Mesothelial cell of epicardium (in vitro differentiated cells): ENCODE data around the gene CUBN. TPM values are rescaled to one million over a fixed set of nuclear protein-coding genes. Genes with fewer than 3 reads are reported as not detected.

Experiments used
- DNase-seq, 2 experiments: peaks; one replicate each; pipeline ENCODE4 v3.0.0; 2021; ENCODE audit warnings: low spot score in 2 of 2; ENCODE audit not compliant: unreplicated experiment in 2 of 2
- H3K27ac Mint-ChIP-seq: 2 replicates; pipeline ENCODE4 v1.8.0; 2021; ENCODE audit warnings: mixed read lengths
- H3K27me3 Mint-ChIP-seq: 2 replicates; pipeline ENCODE4 v1.8.0; 2021; ENCODE audit warnings: low read depth, mixed read lengths
- H3K36me3 Mint-ChIP-seq: 2 replicates; pipeline ENCODE4 v1.8.0; 2021; ENCODE audit warnings: mixed read lengths
- H3K4me1 Mint-ChIP-seq: 2 replicates; pipeline ENCODE4 v1.8.0; 2021; ENCODE audit warnings: mixed read lengths
- H3K4me3 Mint-ChIP-seq: 2 replicates; pipeline ENCODE4 v1.8.0; 2021; ENCODE audit warnings: mild to moderate bottlenecking, moderate library complexity, mixed read lengths
- H3K9me3 Mint-ChIP-seq: 2 replicates; pipeline ENCODE4 v1.8.0; 2021; ENCODE audit warnings: mixed read lengths
- CTCF ChIP-seq: fragments of 200-600 bp; sonication (generic); IDR thresholded peaks from one replicate; pipeline ENCODE4 v1.5.0; 2021; ENCODE audit warnings: antibody characterized with exemption; ENCODE audit not compliant: unreplicated experiment
- total RNA-seq: library from RNA; stranded (reverse); gene quantifications from 3 replicates; pipeline ENCODE4 v1.2.1, GENCODE V29; 2021

CUBN gene
- total RNA-seq, 1 donor from 2014 or later, result 1.5 TPM

DNA sequence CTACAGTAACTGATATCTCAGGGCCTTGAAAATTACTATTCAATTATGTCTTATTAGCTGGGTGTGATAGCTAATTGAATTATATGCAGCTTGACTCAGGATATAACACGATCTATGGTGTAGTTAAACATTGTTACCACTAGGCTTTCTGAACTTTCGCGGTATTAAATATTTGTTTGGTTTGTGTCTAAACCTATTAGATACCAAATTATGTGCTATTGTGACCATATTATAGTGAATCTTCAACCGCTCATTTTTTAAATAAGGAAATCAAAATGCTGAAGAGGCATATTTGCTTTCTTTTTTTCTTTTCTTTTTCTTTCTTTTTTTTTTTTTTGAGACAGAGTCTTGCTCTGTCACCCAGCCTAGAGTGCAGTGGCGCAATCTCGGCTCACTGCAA is 213.1 kb downstream of the CUBN start:
- H3K4me3 Mint-ChIP-seq, result no peak overlapping the region
- no peaks in the 10 kb centered on the region for H3K4me1 Mint-ChIP-seq
- no peak overlapping the region for H3K27ac Mint-ChIP-seq
- H3K27me3 Mint-ChIP-seq, result no peaks in the 10 kb centered on the region
- peaks cover 4% of the 10 kb centered on the region for H3K9me3 Mint-ChIP-seq
- DNase-seq, result no peak
- no peaks in the 10 kb centered on the region for H3K36me3 Mint-ChIP-seq
- peak; percentile 49 for TF ChIP-seq CTCF

GRCh38 chr10:16915300-16915699 is 214.3 kb downstream of the CUBN start:
- Mint-ChIP-seq H3K9me3 (peaks cover 4% of the 10 kb centered on the region), H3K4me1 (no peaks in the 10 kb centered on the region), H3K27me3 (no peaks in the 10 kb centered on the region), H3K36me3 (no peaks in the 10 kb centered on the region), H3K27ac (no peak overlapping the region), H3K4me3 (no peak overlapping the region)
- no peak for TF ChIP-seq CTCF
- no peak for DNase-seq

DNA sequence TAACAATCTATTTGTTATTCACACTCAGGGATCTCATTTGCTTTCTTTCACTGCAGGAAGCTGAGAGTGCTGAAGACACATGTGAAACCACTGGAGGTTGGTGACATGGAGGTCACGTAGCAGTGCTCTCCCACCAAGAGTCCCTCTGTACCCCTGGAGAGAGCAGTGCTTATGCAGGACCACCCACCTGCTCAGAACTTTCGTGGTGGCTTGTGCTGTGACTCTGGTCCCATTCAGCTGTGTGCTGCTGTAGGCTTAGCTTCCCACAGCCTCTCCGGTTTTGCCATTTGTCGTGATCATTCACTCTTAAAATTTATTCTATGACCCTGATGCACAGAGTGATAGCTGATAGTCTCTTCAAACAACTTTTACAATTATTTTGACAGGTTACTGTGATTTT is 216.3 kb downstream of the CUBN start:
- TF ChIP-seq CTCF, result no peak
- Mint-ChIP-seq H3K4me1 (peaks cover 5% of the 10 kb centered on the region), H3K27ac (no peak overlapping the region), H3K4me3 (no peak overlapping the region), H3K27me3 (no peaks in the 10 kb centered on the region), H3K9me3 (peaks cover 4% of the 10 kb centered on the region), H3K36me3 (no peaks in the 10 kb centered on the region)
- no peak for DNase-seq

DNA sequence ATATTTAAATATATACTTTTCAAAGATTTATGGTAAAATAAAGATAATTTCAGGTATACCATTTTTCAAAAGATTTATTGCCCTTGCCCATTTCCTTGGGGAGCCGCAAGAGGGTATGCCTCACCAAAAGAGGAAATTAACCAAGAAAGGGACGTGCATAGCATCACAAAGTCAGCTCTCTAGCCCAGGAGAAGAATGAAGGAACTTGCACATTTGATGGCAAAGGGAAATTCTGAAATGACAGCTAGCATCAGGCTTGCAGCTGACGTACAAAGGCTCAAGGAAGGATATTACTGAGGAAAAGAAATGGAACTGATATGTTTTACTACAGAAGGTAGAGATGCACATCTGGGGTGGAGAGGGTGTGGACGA is 218.8 kb downstream of the CUBN start:
- H3K27ac Mint-ChIP-seq, result no peak overlapping the region
- H3K36me3 Mint-ChIP-seq, result no peaks in the 10 kb centered on the region
- H3K9me3 Mint-ChIP-seq, result no peaks in the 10 kb centered on the region
- no peak for DNase-seq
- H3K4me1 Mint-ChIP-seq, result peaks cover 13% of the 10 kb centered on the region
- H3K27me3 Mint-ChIP-seq, result no peaks in the 10 kb centered on the region
- no peak for TF ChIP-seq CTCF
- no peak overlapping the region for H3K4me3 Mint-ChIP-seq

DNA sequence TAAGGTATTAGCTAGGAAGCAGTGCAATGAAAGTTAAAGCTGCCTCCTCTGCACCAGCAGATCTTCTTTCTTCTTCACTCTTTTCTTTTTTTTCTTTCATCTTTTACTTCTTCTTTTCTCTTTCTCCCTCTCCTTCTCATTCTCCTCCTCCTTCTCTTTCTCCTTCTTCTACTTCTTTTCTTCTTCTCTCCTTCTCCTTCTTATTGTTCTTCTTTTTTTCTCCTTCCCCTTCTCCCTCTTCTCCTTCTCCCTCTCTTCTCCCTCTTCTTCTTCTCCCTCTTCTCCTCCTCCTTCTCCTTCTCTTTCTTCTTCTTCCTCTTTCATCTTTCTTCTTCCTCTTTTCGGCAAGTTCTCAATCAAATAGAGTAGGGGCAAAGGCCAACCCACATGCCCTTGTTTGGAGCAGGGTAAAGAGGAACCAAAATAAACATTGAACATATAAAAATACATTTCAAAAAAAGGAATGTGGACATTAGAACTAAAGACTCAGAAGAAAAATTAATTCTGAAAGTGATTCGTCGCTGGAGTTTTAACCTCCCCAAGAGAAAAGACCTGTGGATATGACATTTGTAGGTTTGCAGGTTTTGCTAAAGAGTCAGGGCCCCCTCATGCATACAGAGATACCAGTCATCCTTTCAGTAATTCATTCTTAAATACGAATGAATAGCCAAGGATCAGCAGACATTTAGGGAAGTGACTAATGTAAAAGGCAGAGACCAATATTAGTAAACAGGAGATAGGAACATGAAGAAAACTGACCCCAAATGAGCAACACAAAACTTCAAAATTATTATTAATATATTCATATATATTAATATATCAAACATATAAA is 219.4 kb downstream of the CUBN start:
- peaks cover 16% of the 10 kb centered on the region for H3K4me1 Mint-ChIP-seq
- H3K36me3 Mint-ChIP-seq, result no peaks in the 10 kb centered on the region
- H3K9me3 Mint-ChIP-seq, result no peaks in the 10 kb centered on the region
- no peak overlapping the region for H3K27ac Mint-ChIP-seq
- H3K4me3 Mint-ChIP-seq, result no peak overlapping the region
- DNase-seq, result no peak
- TF ChIP-seq CTCF, result no peak
- H3K27me3 Mint-ChIP-seq, result no peaks in the 10 kb centered on the region
